Measurements from ENCODE around the gene PIM3.
"Not testable (repeated sequence)": the region's sequence is repeated elsewhere in the genome, so short reads cannot be mapped to it uniquely, and the experiment has no call there.

The PIM3 gene

DNA sequence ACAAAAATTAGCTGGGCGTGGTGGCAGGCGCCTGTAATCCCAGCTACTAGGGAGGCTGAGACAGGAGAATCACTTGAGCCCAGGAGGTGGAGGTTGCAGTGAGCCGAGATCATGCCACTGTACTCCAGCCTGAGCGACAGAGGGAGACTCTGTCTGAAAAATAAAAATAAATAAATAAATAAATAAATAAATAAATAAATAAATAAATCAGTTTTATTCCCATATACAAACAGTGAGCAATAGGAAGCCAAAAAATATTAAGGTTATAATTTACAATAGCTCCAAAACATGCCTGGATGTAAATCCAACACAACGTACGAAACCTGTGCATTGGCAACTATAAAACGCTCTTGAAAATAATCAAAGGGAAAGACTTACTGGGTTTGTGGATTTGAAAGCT, 21.2 kb downstream of the PIM3 start:
- DNase-seq (ENCODE audit: extremely low read depth in 1 of 2, low read depth in 1 of 2): not testable (repeated sequence)

DNA sequence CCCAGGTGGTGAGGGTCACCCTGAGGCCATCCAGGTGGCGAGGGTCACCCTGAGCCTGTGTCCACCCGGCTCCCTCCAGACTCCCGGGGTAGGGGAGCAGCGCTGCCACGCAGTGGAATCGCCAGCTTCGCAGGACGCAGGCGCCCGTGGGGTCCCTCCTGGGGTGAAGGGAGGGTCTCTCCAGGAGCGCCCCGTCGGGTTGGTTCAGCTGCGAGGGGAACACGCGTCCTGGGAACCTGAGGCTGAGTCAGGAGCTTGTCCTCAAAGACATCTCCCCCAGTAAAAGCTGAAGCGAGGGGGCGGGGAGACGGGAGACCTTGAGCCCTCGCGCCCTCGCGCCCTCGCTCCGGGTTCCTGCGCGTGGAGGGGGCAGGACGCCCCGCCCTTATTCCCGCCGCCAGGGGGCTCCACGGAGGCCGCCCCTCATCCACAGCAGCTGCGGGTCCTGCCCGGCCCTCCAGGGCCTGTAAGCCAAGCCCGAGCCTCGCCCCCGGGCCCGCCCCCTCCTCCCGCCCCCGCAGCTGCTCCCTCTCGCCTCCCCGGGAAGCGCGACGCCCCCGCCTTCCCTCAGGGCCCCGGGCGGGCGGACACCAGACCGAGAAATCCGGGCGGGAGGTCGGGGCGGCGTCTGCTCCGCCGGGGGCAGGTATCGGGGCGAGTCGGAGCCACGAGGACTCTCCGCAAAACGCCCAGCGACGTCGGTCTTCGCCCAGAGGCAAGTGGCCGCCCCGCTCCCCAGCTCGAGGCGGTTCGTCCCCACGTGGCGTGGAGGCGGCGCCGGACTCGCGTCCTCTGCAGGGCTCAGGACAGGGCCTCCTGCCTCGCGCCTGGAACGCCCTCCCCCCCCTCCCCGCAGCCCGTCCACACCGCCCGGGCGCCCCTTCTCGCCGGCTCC, 22.8 kb downstream of the PIM3 start:
- no peak for DNase-seq (ENCODE audit: extremely low read depth in 1 of 2, low read depth in 1 of 2)

DNA sequence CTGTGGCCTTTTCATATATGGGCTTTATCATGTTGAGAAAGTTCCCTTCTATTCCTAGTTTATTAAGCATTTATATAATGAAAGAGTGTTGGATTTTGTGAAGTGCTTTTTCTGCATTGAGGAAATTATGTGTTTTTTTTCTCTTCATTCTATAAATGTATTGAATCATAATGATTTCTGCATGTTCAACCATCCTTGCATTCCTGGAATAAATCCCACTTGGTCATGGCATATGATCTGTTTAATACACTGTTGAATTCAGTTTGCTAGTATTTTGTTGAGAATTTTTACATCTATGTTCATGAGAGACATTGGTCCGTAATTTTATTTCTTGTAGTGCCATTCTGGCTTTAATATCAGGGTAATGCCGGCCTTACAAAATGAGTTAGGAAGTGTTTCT, 25.8 kb downstream of the PIM3 start:
- DNase-seq (ENCODE audit: extremely low read depth in 1 of 2, low read depth in 1 of 2): no peak

DNA sequence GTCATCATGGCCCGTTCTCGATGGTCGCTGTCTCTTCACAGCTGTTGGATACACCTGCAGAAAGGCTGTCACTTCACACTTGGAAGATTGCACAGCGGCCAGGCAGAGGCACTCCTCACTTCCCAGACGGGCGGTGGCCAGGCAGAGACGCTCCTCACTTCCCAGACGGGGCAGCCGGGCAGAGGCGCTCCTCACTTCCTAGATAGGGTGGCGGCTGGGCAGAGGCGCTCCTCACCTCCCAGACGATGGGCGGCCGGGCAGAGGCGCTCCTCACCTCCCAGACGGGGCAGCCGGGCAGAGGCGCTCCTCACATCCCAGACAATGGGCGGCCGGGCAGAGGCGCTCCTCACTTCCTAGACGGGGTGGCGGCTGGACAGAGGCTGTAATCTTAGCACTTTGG, 29.3 kb downstream of the PIM3 start:
- DNase-seq (ENCODE audit: extremely low read depth in 1 of 2, low read depth in 1 of 2): not testable (repeated sequence)

DNA sequence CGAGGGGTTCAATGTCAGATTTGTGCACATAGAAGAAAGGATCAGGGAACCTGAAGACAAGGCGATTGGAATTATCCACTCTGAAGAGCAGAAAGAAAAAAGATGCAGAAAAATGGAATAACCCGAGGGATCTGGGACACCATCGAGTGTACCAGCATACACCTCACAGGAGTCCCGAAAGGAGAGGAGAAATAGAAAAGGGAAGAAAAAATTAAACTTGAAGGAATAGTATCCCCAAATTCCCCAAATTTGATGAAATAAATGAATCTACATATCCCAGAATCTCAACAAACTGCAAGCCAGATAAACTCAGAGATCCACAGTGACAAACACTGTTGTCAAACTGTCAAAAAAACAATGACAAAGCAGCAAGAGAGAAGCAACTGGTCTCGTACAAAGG, 30.6 kb downstream of the PIM3 start:
- no peak for DNase-seq (ENCODE audit: extremely low read depth in 1 of 2, low read depth in 1 of 2)

DNA sequence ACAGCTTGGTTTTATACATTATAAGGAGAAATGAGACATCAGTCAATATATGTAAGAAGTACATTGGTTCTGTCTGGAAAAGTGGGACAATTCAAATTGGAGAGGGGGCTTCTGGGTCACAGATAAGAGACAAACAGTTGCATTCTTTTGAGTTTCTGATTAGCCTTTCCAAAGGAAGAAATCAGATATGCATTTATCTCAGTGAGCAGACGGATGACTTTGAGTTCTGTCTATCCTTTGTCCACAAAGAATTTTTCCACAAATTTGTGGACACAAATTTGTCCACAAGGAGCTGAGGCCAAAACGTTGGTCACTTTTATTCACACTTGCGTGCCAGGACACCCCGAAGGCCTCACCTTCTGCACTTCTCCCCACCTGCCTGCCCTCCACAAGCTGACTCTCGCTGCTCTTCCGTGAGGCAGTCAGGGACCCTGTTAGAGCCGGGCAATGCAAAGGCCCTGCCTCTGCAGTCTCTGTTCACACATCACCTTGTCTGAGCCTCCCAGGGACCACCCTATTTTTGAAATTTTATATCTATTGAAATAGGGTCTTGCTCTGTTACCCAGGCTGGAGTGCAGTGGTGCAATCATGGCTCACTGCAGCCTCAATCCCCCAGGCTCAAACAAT, 31.4 kb downstream of the PIM3 start:
- no peak for DNase-seq (ENCODE audit: extremely low read depth in 1 of 2, low read depth in 1 of 2)

DNA sequence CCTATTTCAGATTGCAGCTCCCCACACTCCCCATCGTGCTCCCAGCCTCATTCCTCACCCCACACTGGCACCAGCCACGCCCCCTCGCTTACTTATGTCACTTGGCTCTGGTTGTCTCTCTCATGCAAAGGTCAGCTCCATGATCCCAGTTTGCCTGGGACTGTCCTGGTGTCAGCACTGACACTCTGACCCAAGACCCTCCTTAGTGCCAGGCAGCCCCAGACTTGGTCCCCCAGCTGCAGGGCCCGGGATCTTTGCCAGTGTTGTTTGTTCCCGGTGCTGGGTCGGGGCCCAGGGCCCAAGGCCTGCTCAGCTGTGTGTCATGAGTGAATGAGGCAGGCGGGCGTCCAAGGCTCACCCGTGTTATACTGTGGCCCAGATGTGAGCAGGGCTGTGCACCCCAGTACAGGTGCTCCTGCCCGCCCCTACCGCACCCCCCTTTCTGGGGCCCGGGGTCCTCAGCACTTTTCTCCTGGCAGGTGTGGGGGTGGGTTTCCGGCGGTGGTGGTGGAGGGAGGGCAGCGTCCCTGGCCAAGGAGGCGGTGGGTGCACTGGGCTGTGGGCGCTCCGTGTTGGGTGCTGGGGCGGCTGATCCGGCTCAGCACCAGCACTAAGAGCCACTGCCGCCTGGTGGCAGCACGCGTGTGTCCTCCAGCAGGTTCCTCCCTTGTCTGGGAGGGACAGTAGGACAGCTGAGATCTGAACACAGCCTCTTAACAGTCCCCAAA, 32.5 kb downstream of the PIM3 start:
- DNase-seq (ENCODE audit: extremely low read depth in 1 of 2, low read depth in 1 of 2): peak in 1 of 2 donors; percentile 39

DNA sequence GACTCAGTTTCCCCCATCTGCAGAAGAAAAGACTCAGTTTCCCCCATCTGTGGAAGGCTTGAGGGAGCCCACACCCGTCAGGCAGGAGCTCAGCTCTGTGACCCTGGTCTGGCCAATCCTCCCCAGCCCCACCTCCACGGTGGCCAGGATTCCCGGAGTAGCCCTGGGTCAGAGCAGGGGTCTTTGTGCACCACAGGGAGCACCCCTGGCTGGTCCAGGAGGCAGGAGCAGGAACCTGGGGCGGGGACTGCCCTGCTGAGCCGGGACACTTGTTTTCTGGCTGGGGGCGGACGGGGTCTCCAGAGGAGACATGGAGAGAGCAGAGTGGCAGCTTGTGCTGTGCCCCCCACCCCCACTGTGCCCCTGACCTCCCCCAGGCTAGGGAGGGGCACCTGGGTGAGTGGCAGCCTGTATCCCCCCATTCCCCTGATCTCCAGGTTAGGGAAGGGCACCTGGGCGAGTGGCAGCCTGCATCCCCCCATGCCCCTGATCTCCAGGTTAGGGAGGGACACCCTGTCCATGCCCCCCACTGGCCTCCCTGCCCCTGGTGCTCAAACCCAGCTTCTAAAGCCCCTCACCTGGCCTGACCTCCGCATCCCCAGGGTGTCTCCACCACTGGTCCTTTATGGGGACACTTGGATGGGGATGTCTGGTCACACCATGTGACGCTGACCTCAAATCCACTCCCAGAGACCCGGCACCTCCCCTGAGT, 33.2 kb downstream of the PIM3 start:
- DNase-seq (ENCODE audit: extremely low read depth in 1 of 2, low read depth in 1 of 2): no peak

DNA sequence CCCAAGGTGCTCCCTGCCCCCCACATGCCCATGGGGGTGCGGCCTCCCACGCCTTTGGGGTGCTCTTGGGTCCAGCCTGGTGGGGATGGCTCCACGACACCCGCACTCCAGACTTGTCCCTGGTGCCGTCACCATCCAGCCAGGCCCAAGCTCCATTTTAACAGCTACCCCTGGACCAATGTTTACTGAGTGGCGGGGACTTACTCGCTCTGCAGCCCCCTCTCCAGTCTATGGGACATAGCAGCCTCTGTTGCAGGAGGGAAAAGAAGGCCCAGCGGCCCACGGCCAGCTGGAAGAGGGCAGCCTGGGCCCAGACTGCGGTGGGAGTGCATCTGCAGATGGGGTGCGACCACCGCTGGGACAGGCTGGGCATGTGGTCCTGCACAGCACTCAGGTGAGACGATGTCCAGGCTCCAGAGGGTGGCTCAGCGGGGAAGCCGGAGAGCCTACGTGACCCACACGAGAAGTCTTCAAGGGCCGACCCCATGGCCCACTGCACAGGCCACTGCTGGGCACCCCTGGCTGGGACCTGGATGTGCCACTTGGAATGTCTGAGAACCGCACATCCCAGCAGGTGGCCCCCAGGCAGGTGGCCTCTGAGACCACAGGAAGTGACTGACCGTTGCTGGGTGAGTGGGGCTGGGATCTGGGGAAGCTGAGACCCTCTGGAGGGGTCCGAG, 33.9 kb downstream of the PIM3 start:
- no peak for DNase-seq (ENCODE audit: extremely low read depth in 1 of 2, low read depth in 1 of 2)

DNA sequence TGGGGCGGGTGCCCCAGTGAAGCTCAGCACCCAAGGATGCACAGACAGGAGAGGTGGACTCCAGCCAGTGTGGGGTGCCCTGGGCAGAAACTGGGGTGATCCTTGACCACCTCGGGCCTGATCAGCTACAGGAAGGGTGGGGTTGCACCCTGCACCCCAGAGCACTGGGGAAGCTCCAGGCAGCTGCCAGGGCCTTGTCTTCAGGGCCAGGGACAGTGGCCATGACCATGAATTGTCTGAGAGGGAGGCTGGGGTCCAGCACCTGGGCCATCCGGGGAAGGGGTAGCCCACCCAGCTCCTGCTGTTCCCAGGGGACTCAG, 34.4 kb downstream of the PIM3 start:
- DNase-seq (ENCODE audit: extremely low read depth in 1 of 2, low read depth in 1 of 2): no peak

DNA sequence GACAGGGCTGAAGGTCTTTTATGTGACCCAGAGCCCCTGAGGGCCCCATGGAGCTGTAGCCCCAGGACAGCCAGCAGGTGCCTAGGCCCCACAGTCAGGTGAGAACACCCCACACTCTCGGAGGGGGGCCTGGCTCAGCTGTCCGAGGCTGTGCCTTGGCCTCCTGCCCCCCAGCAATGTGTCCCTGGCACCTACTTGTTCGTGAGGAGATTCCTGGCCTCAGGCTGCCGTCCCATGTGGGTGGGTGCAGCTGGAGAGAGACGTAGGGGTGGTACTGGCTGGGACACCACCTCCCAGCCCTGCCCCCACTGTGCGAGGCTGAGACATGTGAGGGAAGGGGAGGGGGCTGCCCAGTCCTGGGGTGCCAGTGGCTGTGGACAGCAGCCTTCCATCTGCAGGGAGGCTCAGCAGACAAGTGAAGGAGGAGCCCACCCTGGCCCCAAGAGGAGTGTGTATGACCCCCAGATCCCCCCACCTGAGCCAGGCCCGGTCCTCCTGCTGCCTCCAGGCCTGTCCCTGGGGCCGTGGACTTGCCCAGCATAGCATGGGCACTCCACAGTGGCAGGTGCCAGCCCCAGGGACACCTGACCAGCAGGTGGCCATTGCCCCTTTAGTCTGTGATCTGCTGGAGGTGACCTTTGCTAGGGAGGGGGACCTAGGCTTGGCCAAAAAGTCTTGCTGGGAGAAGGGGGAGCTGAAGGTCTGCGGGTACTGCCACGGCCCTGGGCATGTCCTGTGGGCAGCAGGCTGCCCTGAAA, 35.0 kb downstream of the PIM3 start:
- DNase-seq (ENCODE audit: extremely low read depth in 1 of 2, low read depth in 1 of 2): no peak

DNA sequence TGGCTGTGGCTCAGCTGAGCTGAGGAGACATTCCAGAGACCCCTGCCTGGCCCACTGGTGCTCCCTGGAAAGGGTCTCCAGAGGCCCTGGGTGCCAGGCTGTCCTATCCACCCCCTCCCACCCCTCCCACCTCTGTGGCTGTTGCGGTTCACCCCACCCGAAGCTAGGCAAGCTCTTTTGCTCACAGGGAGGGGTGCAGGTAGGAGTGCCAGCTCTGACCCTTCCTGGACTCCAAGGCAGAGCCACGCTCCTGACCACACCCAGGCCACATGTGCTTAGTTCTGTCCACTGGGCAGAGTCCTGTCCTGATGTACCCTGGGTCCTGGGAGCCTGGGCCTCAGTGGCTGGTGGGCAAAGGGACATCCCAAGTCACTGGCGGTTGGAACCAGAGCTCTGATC, 35.5 kb downstream of the PIM3 start:
- DNase-seq (ENCODE audit: extremely low read depth in 1 of 2, low read depth in 1 of 2): no peak

DNA sequence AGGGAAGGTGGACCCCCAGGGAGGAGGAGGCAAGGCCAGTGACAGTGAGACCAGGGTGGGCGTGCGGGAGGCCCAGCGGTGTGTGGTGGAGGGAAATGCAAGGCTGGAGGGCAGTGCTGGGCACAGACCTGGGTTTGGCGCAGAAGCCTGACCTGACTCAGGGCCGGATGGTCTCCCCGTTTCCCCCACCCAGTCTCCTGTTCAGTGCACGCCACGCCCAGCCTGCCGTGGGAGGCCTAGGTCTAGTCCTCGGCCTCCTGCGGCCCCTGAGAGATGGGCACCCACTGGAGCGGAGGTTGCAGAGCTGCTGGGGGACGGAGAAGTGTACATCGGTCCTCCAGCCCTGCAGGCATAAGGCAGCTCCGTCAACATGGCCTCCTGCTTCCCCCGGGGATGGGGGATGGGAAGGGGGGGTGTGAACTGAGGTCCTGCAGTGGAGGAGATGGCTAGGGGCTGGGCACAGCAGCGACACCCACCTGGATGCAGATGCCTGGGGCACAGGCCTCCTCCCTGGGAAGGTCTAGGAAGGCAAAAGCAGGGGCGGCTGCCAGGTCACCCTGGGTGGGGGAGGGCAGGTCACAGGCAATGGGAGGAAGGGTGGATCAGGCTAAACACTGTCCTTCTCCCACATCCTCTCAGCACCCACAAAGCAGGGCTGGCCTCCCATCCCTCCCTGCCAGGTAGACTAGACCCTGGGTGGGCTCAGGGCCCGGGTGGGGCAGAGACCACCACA, 36.1 kb downstream of the PIM3 start:
- no peak for DNase-seq (ENCODE audit: extremely low read depth in 1 of 2, low read depth in 1 of 2)

DNA sequence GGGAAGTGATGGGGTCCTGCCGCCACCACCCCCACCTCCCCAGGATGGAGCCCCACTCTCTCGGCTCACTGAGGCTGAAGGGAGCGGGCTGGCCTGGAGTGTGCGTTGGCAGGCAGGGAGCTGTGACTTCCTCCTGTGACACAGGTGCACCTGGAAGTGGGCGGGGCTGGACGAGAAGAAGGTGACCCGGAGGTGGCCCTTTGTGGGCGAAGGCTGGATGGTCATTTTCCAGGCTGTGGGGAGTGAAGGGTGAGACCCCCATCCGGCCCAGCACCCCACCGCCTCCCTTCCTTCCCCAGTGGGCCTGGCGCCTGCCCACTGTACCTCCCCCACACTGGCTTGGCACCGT, 36.7 kb downstream of the PIM3 start:
- DNase-seq (ENCODE audit: extremely low read depth in 1 of 2, low read depth in 1 of 2): no peak

DNA sequence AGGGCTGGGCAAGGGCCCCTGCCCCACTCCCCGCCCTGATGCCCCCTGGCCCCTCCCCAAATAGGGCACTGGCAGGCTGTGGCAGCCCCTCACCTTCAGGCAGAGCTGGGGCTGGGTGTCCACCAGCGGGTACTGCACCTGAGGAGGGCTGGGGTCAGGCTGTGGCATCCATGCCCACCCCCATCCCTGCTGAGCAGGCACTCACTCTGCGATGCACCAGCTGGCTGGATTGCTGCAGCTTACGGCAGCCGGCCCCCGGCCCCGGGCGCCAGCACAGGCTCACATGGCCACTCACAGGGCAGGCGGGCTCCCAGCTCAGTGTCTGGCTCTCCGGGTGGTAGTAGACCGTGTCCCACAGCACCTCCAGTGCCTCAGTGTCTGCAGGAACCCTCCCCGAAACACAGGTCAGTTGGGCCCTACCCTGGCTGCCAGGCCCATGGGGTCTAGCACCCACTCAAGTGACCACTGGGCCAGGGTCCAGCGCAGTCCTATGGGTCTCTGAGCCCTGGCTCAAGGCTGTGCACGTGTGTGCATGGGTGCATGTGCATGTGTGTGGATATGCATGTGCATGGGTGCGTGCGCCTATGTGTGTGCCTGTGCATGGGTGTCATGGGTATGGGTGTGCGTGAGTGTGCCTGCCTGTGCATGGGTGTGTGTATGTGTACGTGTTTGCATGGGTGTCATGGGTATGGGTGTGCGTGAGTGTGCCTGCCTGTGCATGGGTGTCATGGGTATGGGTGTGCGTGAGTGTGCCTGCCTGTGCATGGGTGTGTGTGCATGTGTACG, 37.6 kb downstream of the PIM3 start:
- no peak for DNase-seq (ENCODE audit: extremely low read depth in 1 of 2, low read depth in 1 of 2)

DNA sequence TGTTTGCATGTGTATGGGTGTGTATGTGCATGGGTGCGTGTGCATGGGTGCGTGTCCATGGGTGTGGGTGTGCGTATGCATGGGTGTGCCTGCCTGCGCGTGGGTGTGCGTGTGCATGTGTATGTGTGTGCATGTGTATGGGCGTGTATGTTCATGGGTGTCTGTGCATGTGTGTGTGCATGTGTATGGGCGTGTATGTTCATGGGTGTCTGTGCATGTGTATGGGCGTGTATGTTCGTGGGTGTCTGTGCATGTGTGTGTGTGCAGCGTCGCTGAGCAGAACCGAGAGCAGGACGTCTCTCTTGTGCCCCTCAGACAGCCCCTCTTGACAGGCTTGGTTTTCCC, 38.1 kb downstream of the PIM3 start:
- no peak for DNase-seq (ENCODE audit: extremely low read depth in 1 of 2, low read depth in 1 of 2)

DNA sequence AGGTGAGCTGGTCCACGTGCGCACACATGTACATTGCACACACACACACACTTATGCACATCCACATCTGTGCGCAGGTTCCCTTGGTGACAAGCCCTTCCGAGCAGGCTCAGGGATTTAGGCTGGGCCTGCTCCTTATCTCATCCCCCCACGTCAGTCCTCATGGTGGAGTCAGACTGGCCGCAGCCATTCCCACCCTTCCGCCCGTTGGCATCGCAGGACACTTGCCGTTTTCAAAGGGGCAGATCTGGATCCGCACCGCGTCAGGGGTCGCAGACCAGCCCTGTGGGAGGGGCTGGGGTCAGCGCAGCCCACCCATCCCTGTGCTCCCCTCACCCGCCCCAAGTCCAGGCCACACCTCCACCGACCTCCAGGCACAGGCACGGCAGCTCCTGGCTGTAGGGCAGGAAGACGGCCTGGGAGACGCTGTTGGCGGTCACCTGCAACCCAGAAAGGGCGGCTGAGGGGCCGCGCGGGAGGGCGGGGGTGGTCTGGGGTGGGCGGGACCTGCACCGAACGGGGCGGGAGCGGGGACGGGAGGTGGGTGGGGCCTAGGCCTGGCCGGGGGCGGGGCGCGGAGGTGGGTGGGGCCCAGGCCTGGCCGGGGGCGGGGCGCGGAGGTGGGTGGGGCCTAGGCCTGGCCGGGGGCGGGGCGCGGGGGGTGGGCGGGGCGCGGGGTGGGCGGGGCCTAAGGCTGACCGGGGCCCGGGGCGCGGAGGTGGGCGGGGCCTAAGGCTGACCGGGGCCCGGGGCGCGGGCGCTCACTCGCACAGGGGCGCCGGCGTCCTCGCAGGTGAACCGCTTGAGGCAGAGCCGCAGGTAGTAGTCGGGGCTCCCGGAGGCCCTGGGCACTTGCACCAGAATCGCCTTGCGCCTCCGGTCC, 38.7 kb downstream of the PIM3 start:
- no peak for DNase-seq (ENCODE audit: extremely low read depth in 1 of 2, low read depth in 1 of 2)

All from stimulated activated CD8-positive, alpha-beta memory T cell treated with anti-CD3 and anti-CD28 coated beads, Interleukin-7, amount 100 ng/mL, for 48 hours (primary cell).